ENCODE data around the gene RNF152.

The RNF152 gene

DNA sequence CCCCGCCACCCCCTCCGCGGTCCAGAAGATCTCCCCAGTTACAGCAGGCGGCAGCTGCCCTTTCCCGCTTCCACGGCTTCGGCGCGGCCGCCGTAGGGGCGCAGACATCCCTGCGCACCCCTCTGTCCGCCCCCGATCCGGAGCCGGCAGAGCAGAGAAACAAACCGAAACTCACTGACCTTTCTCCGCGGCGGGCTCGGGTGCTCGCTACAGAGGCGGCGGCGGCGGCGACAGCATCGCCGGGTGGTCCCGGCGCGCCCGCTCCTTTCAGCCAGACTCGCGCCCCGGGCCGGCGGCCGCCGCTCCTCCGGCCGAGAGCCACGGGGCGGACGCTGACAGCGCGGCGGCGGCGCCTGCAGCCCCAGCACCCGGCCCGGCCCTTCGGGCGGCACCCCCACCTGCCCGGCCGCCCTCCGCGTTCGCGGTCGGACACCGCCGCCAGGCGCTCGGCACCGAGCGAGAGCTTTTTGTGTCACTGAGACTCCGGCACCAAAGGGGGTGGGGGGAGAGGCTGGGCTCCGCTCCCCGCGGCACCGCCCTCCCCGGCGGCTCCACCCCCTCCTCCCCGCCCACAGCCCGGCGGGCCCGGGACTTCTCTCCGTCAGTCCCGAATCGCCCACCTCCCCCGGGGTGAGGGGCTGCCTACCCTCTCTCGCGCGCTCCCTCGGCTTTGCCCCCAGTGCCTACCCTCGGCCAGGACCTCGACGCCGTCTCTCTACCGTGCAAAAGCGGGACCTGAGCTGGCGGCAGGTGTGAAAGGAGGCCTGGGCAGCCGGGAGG, 1.4 kb upstream of the RNF152 start:
- DNase-seq (ENCODE audit: low read depth): peak; percentile 62

DNA sequence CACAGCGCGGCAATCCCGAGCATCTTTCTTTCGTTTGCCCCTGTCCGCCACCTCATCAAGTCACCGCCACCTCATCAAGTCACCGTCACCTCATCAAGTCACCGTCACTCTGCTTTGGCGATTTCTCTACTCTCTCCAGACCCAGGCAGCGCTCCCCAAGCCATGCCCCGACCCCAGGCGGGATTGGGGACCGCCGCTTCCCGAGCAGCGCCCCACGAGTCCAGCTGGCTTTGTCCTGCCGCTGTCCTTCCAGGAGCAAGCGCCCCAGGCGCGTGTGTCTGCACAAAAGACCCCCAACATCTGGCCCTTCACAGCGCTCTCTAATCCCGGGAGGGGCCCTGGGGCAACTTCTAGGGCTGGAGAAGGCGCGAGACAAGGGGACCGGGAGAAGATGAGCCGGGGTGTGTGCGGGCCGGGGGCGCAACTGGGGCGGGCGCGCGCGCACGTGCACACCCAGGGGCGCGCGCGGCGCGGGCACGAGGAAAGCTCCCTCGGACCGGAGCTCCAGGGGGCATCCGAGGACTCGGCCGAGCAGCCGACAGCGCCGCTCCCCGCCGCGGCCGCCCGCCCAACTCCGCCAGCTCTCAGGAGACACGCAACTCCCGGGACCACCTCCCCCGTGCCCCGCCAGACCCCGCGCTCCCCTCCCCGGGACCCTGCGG, 633 bp upstream of the RNF152 start:
- peak; percentile 56 for DNase-seq (ENCODE audit: low read depth)

GRCh38 chr18:61891894-61892293, 913 bp downstream of the RNF152 start:
- no peak for DNase-seq (ENCODE audit: low read depth)

DNA sequence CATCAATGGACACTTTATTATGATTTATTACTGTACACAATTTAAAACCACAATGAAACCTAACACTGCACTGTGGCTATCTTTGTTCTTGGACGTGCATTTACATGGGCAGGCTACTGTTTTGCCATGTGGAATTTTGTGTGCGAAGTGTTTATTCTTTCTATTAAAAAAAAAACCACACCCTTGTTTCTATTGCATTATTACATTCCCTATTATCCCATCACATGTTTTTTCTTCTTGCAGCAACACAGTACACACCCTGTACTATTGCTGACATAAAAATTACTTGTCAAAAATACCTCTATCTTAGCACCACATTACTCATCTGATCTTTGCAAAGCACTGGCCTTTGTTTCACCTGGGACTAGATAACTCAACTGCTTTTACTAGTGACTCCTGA, 1.5 kb downstream of the RNF152 start:
- peak; percentile 49 for DNase-seq (ENCODE audit: low read depth)

DNA sequence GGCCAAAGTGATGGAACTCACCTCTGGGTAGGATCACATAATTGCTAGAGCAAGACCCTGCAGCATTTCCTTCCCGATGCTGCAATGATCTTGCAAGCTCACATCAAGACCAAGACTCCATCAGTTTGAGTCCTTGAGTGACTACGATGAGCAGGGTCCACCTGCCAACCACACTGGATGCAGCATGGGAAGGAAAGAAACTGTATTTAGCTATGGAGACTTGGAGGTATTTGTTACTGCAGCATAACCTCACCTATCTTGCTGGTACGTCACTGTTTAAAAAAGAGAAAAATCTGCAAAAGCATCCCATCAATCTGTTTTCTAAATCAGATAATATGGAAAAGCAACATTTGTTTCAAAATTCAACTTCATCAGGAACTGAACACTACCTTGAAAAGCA, 2.5 kb downstream of the RNF152 start:
- DNase-seq (ENCODE audit: low read depth): no peak

DNA sequence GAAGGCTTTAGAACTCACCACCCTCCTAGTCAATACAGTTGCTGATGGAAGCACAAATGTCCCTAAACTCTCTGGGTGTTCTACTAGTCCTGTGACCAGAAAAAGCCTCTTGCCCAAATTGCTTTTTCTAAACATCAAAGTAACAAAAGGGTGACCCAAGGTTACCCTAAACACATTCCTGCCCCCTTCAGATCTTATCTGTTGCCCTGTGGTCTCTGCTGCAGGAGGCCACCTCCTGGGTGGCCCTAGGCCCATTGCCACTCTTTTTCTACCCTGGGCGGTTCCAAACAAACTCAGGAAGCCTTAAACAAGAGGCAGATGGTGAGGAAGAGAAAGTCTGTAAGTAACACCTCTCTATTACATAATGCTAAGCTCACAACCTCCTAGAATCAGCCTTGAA, 3.3 kb downstream of the RNF152 start:
- DNase-seq (ENCODE audit: low read depth): no peak

GRCh38 chr18:61888622-61889021, 4.2 kb downstream of the RNF152 start:
- DNase-seq (ENCODE audit: low read depth): no peak

- no peak for DNase-seq (ENCODE audit: low read depth)
These were observed 5.0 kb downstream of the RNF152 start for GRCh38 chr18:61887838-61888237.

- no peak for DNase-seq (ENCODE audit: low read depth)
These were observed 9.3 kb downstream of the RNF152 start for GRCh38 chr18:61883547-61883946.

- DNase-seq (ENCODE audit: low read depth): peak; percentile 71
These were observed 10.4 kb downstream of the RNF152 start for GRCh38 chr18:61882296-61883004.

GRCh38 chr18:61876899-61877298, 15.9 kb downstream of the RNF152 start:
- no peak for DNase-seq (ENCODE audit: low read depth)

GRCh38 chr18:61870151-61870550, 22.7 kb downstream of the RNF152 start:
- DNase-seq (ENCODE audit: low read depth): peak; percentile 88

GRCh38 chr18:61869636-61870035, 23.2 kb downstream of the RNF152 start:
- peak; percentile 31 for DNase-seq (ENCODE audit: low read depth)

DNA sequence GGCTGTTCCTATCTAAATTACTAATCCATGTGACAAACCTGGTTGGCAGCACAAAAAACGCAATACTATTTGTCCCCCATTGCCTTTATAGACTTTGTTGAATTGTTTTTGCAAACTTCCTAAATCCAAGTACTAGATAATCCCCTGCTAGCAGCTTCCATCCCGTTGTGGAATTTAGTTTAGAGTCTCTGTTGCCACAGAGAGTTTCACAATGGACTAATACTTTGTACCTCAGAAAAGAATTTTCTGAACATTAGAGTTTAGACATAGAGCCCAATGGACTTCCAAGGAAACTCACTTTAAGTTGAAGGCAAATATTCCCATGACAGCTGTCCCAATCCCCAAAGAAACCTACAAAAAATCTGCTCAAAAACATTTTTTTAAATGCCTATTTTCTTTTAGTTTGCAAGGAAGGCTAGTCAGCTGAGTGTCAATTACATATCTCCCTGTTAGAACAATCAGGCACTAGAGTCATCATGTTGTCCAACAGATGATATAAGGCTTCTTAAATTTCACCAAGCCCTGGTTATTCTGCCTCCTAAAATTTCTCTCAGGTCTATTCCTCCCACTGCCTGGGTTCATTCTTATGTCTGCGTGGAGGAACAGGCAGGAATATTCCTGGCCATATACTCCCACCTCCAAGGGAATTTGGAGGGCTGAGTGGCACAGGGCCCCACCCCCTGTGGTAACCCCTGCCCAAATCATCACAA, 27.2 kb downstream of the RNF152 start:
- peak; percentile 50 for DNase-seq (ENCODE audit: low read depth)

- no peak for DNase-seq (ENCODE audit: low read depth)
These were observed 31.4 kb downstream of the RNF152 start for GRCh38 chr18:61861372-61861771.

GRCh38 chr18:61860302-61860701, 32.5 kb downstream of the RNF152 start:
- DNase-seq (ENCODE audit: low read depth): peak; percentile 42

- no peak for DNase-seq (ENCODE audit: low read depth)
These were observed 33.7 kb downstream of the RNF152 start for GRCh38 chr18:61859113-61859512.

- no peak for DNase-seq (ENCODE audit: low read depth)
These were observed 36.1 kb downstream of the RNF152 start for GRCh38 chr18:61856678-61857077.

DNA sequence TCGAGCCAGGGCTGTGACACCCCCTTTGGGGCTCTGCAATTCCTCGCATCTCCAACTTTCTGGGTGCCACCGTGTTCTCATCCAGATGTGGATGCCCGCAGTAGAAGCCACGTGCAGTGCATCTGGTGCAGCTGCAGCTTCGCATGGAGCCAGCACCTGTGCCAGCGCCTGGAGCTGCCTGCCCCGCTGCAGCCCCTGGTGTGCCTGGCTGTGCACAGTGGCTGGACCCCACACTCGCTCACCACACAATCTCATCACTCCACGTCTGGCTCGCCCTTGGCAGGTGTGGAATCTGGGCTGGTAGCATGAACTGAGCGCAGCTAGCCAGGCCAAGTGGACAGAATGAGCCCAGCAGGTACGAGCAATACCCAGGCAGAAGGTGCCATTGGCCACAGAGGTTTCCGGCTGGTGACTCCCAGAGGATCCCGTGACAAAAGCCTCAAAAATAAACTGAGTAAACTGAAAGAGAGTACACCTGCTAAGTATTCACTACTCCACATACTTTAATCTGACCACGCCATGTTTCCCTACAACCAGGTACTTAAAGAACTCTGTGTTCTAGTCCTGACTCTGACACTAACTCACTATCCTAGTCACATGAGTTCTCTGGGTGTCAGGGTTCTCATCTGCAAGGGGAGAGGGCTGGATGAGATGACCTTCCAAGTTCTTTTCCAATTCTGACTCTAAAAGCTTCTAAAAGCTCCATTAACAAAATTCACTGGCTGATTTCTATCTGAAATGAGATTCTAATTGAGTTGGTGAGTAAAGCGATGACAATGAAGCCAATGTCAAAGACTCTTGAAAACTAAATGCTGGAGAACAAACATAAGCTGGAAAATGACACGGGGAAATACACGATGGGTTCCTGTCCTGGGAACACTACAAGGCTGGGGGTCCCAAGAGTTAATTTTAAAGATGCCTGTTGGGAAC, 37.1 kb downstream of the RNF152 start:
- no peak for DNase-seq (ENCODE audit: low read depth)

DNA sequence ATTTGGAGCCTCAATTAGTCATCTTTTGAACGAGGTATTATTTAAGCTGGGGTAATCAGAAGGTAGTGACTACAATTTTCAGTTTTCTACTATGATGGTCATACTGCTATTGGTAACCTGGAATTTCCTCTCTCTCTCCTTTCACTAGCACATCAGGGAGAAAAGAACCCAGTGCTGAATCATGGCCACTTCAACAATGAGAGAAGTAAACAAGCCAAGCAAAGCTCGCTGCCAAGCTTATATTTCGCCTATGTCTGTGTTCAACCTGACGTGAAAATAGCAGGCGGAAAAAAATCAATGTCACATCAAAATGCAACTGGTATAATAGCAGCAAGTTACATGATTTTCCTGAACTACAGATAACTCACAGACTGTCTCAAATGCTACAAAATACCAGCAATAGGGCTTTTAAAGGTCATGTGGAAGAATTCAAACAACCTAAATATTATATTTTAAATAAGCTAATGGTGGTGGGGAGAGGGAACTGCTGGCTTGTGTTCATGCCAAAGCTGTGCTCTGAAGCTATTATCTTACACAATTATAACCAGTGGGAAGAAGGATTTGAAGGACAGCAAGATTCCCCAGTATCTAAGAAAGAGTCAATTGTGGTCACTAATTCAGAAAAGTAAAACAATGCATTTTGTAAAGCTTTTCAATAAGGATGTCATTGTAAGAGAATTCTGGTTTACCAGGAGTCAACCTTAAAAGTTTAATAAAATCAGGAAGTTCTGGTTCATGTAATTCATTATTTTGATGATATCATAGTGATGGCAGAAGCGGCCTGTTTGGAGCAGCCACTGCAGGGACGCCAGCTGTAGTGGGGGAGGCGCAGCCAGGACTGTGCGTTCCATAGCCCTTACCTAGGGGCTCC, 38.0 kb downstream of the RNF152 start:
- DNase-seq (ENCODE audit: low read depth): peak; percentile 86
